HepG2 (cell line): ENCODE measurements around the gene RNF126. TPM values are rescaled to one million over a fixed set of nuclear protein-coding genes. Genes with fewer than 3 reads are reported as not detected.

Experiments used
- BRF2 ChIP-seq: sonication (generic); formaldehyde crosslinking; IDR thresholded peaks from 2 replicates; pipeline ENCODE4 v1.8.1; 2022; ENCODE audit warnings: mild to moderate bottlenecking, missing genetic modification reagents
- CREB3 ChIP-seq: sonication (generic); formaldehyde crosslinking; IDR thresholded peaks from 2 replicates; pipeline ENCODE4 v1.5.0; 2020; ENCODE audit warnings: missing genetic modification reagents
- DR1 ChIP-seq: sonication (generic); formaldehyde crosslinking; IDR thresholded peaks from 2 replicates; pipeline ENCODE4 v1.8.0; 2021; ENCODE audit warnings: mild to moderate bottlenecking, missing genetic modification reagents, inconsistent platforms
- MXD1 ChIP-seq: sonication (generic); formaldehyde crosslinking; IDR thresholded peaks from 2 replicates; pipeline ENCODE4 v1.4.0; 2020; ENCODE audit warnings: mild to moderate bottlenecking, missing genetic modification reagents
- RBFOX2 ChIP-seq: fragments of 200-400 bp; formaldehyde crosslinking; IDR thresholded peaks from 2 replicates; pipeline ENCODE4 v1.6.1; 2017; ENCODE audit warnings: low read depth, mild to moderate bottlenecking, low read length
- U2AF2 ChIP-seq: fragments of 200-400 bp; formaldehyde crosslinking; IDR thresholded peaks from 2 replicates; pipeline ENCODE4 v1.6.1; 2017; ENCODE audit warnings: low read depth, mild to moderate bottlenecking, low read length
- ZC3H13 ChIP-seq: sonication (generic); formaldehyde crosslinking; IDR thresholded peaks from 2 replicates; pipeline ENCODE4 v1.8.1; 2023; ENCODE audit warnings: mild to moderate bottlenecking, missing genetic modification reagents, moderate library complexity
- ZC3H4 ChIP-seq: sonication (generic); formaldehyde crosslinking; IDR thresholded peaks from 2 replicates; pipeline ENCODE4 v1.4.0; 2020; ENCODE audit warnings: missing genetic modification reagents, borderline replicate concordance
- ZNF180 ChIP-seq: sonication (generic); formaldehyde crosslinking; IDR thresholded peaks from 2 replicates; pipeline ENCODE4 v1.4.0; 2020; ENCODE audit warnings: low read depth, missing genetic modification reagents, borderline replicate concordance
- ZNF460 ChIP-seq: sonication (generic); formaldehyde crosslinking; IDR thresholded peaks from 2 replicates; pipeline ENCODE4 v1.5.1; 2020; ENCODE audit warnings: missing genetic modification reagents, mild to moderate bottlenecking, borderline replicate concordance
- polyA plus RNA-seq, 8 experiments: library from polyadenylated mRNA; depleted of rRNA in 3 of 8; stranded (reverse) in 7 of 8; unstranded in 1 of 8; fragments of >200 nt; fragmentation: Illumina TruSeq in 4 of 8; extraction: Trizol in 4 of 8; gene quantifications; 2 replicates each; pipeline versions ENCODE4 v1.2.1 to v1.2.3, GENCODE V29; 2011 to 2016; ENCODE audit warnings: low read depth in 4 of 8, missing spikeins in 1 of 8, mixed read lengths in 1 of 8; ENCODE audit not compliant: insufficient read depth in 1 of 8
- total RNA-seq, 5 experiments: library from RNA; depleted of rRNA; stranded (reverse); fragments of >200 nt; fragmentation: Illumina TruSeq; extraction: Trizol; gene quantifications; 2 replicates each; pipeline ENCODE4 v1.2.3, GENCODE V29; 2016; ENCODE audit warnings: low read depth in 1 of 5
- TF ChIP-seq, protein P1 (sequence below): sonication (generic); formaldehyde crosslinking; IDR thresholded peaks from 2 replicates; pipeline ENCODE4 v1.5.0; 2020; ENCODE audit warnings: mild to moderate bottlenecking, missing genetic modification reagents
- TF ChIP-seq, protein P2 (sequence below): sonication (generic); formaldehyde crosslinking; IDR thresholded peaks from 2 replicates; pipeline ENCODE4 v1.4.0; 2020; ENCODE audit warnings: low read depth, missing genetic modification reagents
- TF ChIP-seq, protein P3 (sequence below): sonication (generic); formaldehyde crosslinking; IDR thresholded peaks from 2 replicates; pipeline ENCODE4 v1.4.0; 2020; ENCODE audit warnings: low read depth, mild to moderate bottlenecking, missing genetic modification reagents

RNF126 gene
- total and polyA plus RNA-seq, 2 of the 13 experiments (the other 11 are each of a cell fraction or from before 2014, with no cell fraction given) = 23.2 to 34.0 TPM

- TF ChIP-seq BRF2 (CRISPR knock-in tag) (no peak), ZNF460 (no peak), MXD1 (CRISPR knock-in tag) (no peak), ZC3H13 (CRISPR knock-in tag) (peak; percentile 74; the same call in 1 of the 2 replicates), ZNF180 (CRISPR knock-in tag) (no peak), ZC3H4 (CRISPR knock-in tag) (no peak), DR1 (CRISPR knock-in tag) (no peak), RBFOX2 (peak; percentile 34; the same call in 1 of the 2 replicates), U2AF2 (no peak), CREB3 (no peak)
- TF ChIP-seq, protein P1, sequence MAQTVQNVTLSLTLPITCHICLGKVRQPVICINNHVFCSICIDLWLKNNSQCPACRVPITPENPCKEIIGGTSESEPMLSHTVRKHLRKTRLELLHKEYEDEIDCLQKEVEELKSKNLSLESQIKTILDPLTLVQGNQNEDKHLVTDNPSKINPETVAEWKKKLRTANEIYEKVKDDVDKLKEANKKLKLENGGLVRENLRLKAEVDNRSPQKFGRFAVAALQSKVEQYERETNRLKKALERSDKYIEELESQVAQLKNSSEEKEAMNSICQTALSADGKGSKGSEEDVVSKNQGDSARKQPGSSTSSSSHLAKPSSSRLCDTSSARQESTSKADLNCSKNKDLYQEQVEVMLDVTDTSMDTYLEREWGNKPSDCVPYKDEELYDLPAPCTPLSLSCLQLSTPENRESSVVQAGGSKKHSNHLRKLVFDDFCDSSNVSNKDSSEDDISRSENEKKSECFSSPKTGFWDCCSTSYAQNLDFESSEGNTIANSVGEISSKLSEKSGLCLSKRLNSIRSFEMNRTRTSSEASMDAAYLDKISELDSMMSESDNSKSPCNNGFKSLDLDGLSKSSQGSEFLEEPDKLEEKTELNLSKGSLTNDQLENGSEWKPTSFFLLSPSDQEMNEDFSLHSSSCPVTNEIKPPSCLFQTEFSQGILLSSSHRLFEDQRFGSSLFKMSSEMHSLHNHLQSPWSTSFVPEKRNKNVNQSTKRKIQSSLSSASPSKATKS = no peak
- TF ChIP-seq, protein P2, sequence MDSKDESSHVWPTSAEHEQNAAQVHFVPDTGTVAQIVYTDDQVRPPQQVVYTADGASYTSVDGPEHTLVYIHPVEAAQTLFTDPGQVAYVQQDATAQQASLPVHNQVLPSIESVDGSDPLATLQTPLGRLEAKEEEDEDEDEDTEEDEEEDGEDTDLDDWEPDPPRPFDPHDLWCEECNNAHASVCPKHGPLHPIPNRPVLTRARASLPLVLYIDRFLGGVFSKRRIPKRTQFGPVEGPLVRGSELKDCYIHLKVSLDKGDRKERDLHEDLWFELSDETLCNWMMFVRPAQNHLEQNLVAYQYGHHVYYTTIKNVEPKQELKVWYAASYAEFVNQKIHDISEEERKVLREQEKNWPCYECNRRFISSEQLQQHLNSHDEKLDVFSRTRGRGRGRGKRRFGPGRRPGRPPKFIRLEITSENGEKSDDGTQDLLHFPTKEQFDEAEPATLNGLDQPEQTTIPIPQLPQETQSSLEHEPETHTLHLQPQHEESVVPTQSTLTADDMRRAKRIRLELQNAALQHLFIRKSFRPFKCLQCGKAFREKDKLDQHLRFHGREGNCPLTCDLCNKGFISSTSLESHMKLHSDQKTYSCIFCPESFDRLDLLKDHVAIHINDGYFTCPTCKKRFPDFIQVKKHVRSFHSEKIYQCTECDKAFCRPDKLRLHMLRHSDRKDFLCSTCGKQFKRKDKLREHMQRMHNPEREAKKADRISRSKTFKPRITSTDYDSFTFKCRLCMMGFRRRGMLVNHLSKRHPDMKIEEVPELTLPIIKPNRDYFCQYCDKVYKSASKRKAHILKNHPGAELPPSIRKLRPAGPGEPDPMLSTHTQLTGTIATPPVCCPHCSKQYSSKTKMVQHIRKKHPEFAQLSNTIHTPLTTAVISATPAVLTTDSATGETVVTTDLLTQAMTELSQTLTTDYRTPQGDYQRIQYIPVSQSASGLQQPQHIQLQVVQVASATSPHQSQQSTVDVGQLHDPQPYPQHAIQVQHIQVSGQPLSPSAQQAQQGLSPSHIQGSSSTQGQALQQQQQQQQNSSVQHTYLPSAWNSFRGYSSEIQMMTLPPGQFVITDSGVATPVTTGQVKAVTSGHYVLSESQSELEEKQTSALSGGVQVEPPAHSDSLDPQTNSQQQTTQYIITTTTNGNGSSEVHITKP (CRISPR knock-in tag) = no peak
- TF ChIP-seq, protein P3, sequence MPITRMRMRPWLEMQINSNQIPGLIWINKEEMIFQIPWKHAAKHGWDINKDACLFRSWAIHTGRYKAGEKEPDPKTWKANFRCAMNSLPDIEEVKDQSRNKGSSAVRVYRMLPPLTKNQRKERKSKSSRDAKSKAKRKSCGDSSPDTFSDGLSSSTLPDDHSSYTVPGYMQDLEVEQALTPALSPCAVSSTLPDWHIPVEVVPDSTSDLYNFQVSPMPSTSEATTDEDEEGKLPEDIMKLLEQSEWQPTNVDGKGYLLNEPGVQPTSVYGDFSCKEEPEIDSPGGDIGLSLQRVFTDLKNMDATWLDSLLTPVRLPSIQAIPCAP (CRISPR knock-in tag) = no peak
These were observed 16.0 kb downstream of the RNF126 start (continued) for GRCh38 chr19:646779-647565.
